Measurements from ENCODE around the gene TSFM. TPM values are rescaled to one million over a fixed set of nuclear protein-coding genes. Genes with fewer than 3 reads are reported as not detected.
"Not testable (repeated sequence)": the region's sequence is repeated elsewhere in the genome, so short reads cannot be mapped to it uniquely, and the experiment has no call there.

Gene TSFM
- total RNA-seq, 4 donors from 2014 or later: 19.6 to 35.4 (median 29.1) TPM

DNA sequence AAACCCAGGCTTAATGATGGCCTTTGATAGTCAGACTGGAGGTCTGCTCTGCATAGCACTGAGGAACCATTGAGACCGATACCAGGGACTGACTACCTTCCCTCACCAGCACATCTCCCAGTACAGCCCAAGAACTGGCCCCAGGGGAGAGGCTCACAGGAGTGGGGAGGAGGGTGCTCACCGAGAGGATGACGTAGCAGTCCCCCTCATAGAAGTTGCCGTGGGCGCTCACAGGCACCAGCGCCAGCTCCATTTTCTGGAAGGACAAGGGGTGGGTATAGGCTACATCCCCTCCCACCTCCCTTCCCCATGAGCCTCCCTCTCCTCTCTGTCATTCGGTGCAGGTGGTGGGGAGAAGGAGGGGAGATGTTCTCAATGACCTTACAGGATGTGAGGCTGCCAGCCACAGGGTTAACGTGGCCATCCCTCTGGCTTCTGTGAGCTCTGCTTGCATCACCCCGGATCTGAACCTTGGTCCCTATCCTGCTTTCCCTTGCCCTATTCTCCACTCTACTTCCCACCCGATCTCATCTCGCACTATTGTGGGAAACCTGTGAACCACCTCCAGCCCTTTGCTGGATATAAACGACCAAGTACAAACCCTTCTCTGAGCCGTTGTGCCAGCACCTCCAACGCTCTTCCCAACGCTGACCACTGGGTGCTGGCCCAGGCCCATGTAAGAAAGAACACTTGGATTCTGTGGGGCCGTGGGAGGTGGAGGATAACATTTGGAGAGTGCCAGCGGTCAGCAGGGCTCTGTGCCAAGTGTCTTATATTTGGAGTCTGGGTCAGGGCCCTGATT lies 31.6 kb downstream of the TSFM start:
- H3K4me1 ChIP-seq: peaks cover 36% of the 10 kb centered on the region
- no peaks in the 10 kb centered on the region for H3K9me3 ChIP-seq
- H3K27me3 ChIP-seq: no peaks in the 10 kb centered on the region
- DNase-seq (ENCODE audit: low spot score in 2 of 2): no peak
- H3K27ac ChIP-seq: no peak overlapping the region
- 76% methylated on average over 17 of the region's 17 CpGs for WGBS
- peaks cover 30% of the 10 kb centered on the region for H3K36me3 ChIP-seq
- H3K4me3 ChIP-seq: no peak overlapping the region
- TF ChIP-seq POLR2AphosphoS5 (IDR thresholded peaks at IDR 0.05) (no peak), CTCF (IDR thresholded peaks at IDR 0.05) (no peak), EP300 (IDR thresholded peaks at IDR 0.05) (no peak), POLR2A (IDR thresholded peaks at IDR 0.05) (no peak)

GRCh38 chr12:57815177-57816000 lies 32.8 kb downstream of the TSFM start:
- peaks cover 36% of the 10 kb centered on the region for H3K4me1 ChIP-seq
- 69% methylated on average over 11 of the region's 13 CpGs for WGBS
- peaks cover 25% of the 10 kb centered on the region for H3K36me3 ChIP-seq
- DNase-seq (ENCODE audit: low spot score in 2 of 2): no peak
- no peak overlapping the region for H3K4me3 ChIP-seq
- TF ChIP-seq EP300 (IDR thresholded peaks at IDR 0.05): no peak
- no peaks in the 10 kb centered on the region for H3K27me3 ChIP-seq
- no peaks in the 10 kb centered on the region for H3K9me3 ChIP-seq
- no peak overlapping the region for H3K27ac ChIP-seq

GRCh38 chr12:57816001-57816854 lies 33.6 kb downstream of the TSFM start:
- TF ChIP-seq POLR2AphosphoS5 (IDR thresholded peaks at IDR 0.05) (no peak), EP300 (IDR thresholded peaks at IDR 0.05) (no peak), POLR2A (IDR thresholded peaks at IDR 0.05) (no peak), CTCF (IDR thresholded peaks at IDR 0.05) (no peak)
- Histone ChIP-seq H3K4me3 (no peak overlapping the region), H3K27me3 (no peaks in the 10 kb centered on the region), H3K9me3 (no peaks in the 10 kb centered on the region), H3K36me3 (peaks cover 26% of the 10 kb centered on the region), H3K4me1 (peaks cover 38% of the 10 kb centered on the region), H3K27ac (no peak overlapping the region)
- DNase-seq (ENCODE audit: low spot score in 2 of 2): no peak
- 40% methylated on average over 3 of the region's 3 CpGs for WGBS

DNA sequence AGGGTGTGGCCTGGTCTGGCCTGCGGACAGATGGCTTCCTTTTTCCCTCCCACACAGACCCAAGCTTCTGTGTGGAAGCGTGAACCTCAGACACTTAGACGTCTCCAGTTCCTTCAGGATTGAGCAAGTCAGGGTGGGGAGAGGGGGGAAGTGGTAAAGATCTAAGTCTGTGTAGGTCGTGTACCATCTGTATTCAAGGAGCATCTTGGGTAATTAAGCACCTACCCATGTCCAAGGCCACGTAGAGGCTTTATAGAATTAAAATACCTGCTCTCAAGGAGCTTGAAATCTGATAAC lies 34.2 kb downstream of the TSFM start:
- Histone ChIP-seq H3K4me3 (no peak overlapping the region), H3K27ac (peak overlapping the region; percentile 36), H3K27me3 (no peaks in the 10 kb centered on the region), H3K4me1 (peaks cover 40% of the 10 kb centered on the region), H3K36me3 (peaks cover 31% of the 10 kb centered on the region), H3K9me3 (no peaks in the 10 kb centered on the region)
- no peak for DNase-seq (ENCODE audit: low spot score in 2 of 2)
- TF ChIP-seq POLR2AphosphoS5 (IDR thresholded peaks at IDR 0.05) (no peak), POLR2A (IDR thresholded peaks at IDR 0.05) (no peak), CTCF (IDR thresholded peaks at IDR 0.05) (no peak), EP300 (IDR thresholded peaks at IDR 0.05) (no peak)
- 41% methylated on average over 5 of the region's 5 CpGs for WGBS

- H3K27ac ChIP-seq: peak overlapping the region; percentile 36
- H3K36me3 ChIP-seq: peaks cover 36% of the 10 kb centered on the region
- TF ChIP-seq EP300 (IDR thresholded peaks at IDR 0.05) (no peak), CTCF (IDR thresholded peaks at IDR 0.05) (no peak), POLR2A (IDR thresholded peaks at IDR 0.05) (no peak), POLR2AphosphoS5 (IDR thresholded peaks at IDR 0.05) (no peak)
- 60% methylated on average over 7 of the region's 8 CpGs for WGBS
- no peak for DNase-seq (ENCODE audit: low spot score in 2 of 2)
- no peak overlapping the region for H3K4me3 ChIP-seq
- H3K9me3 ChIP-seq: no peaks in the 10 kb centered on the region
- no peaks in the 10 kb centered on the region for H3K27me3 ChIP-seq
- H3K4me1 ChIP-seq: peaks cover 43% of the 10 kb centered on the region
Observed at GRCh38 chr12:57817261-57817989, 34.8 kb downstream of the TSFM start.

- WGBS: 75% methylated on average over 3 of the region's 3 CpGs
- H3K27ac ChIP-seq; DNase-seq (ENCODE audit: low spot score in 2 of 2); H3K27me3 ChIP-seq; H3K4me3 ChIP-seq; H3K9me3 ChIP-seq: not testable (repeated sequence)
- Histone ChIP-seq H3K36me3 (peaks cover 37% of the 10 kb centered on the region), H3K4me1 (peaks cover 48% of the 10 kb centered on the region)
Observed at GRCh38 chr12:57817990-57818331, 35.4 kb downstream of the TSFM start.

DNA sequence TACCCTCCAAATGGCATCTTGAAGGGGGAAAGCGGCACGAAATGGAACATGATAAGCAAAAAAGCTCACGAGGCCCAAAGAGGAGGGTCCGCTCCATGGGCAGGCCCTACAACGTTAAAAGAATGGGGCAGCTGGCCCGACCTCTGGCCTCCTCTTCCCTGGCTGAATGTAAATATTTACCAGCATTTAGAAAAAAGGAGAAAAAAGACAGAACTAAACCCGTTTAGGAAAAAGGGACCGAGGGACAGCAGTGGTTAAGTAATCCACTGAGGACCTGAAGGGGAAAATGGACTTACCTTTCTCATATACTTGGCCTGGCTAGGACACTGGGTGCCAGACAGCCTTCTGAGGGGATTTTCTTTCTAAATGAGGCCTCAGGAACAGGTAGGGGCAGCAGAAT lies 37.5 kb downstream of the TSFM start:
- H3K27me3 ChIP-seq; H3K9me3 ChIP-seq; H3K4me3 ChIP-seq; H3K27ac ChIP-seq; DNase-seq (ENCODE audit: low spot score in 2 of 2): not testable (repeated sequence)
- Histone ChIP-seq H3K36me3 (peaks cover 59% of the 10 kb centered on the region), H3K4me1 (peaks cover 52% of the 10 kb centered on the region)
- WGBS: 77% methylated on average over 8 of the region's 8 CpGs

GRCh38 chr12:57821015-57821414 lies 38.4 kb downstream of the TSFM start:
- H3K4me1 ChIP-seq: peaks cover 43% of the 10 kb centered on the region
- WGBS: 67% methylated on average over 3 of the region's 5 CpGs

More at GRCh38 chr12:57821015-57821414, 38.4 kb downstream of the TSFM start:
- not testable (repeated sequence) for H3K9me3 ChIP-seq; H3K4me3 ChIP-seq; H3K27ac ChIP-seq; H3K27me3 ChIP-seq; DNase-seq (ENCODE audit: low spot score in 2 of 2)
- H3K36me3 ChIP-seq: peaks cover 68% of the 10 kb centered on the region

All from suprapubic skin (tissue), 4 donors.